CD4-positive, alpha-beta T cell treated with Interleukin-15 for 4 hours (primary cell): Measurements from ENCODE around the gene ATP7B.
"Not testable (repeated sequence)": the region's sequence is repeated elsewhere in the genome, so short reads cannot be mapped to it uniquely, and the experiment has no call there.

Experiments
- DNase-seq: peaks from one replicate; pipeline ENCODE4 v3.0.0-alpha.2; 2020; ENCODE audit warnings: low spot score

The ATP7B gene

DNA sequence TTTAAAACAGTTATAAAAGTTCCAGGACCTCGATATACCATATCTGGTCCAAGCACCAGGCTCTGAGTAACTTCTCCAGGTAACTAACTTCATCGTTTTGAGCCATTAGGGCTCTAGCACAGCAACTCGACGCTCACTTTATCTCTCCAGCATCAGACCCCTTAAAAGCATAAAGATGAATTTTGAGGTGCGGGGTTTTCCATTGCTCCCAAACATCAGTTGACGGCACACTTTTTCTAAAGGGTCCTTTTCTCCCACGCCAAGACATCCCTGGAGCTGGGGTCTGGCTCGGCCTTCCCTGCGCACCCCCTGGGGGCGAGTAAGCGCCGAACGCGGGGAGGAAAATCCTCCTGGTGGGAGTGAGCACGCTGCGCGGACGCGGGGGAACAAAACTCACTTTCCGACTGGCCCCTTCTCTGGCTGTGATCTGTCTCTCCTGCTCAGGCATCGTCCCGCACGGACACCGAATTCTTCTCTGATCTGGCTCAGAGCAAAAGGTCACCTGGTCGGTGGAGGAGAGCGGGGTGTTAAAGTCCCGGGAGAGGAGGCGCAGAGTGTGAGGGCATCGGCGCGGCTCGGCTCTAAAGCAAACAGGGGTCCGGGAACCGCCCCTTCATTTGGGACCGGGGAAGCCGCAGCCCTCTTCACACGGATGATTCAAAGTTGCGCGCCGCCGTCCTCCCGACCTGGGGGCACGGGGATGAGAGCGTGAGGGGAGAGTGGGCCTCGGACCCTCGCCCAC, at the start of gene ATP7B:
ATP7B (minus strand) TSS at position 561 of the 742 bp plus-strand sequence; CDS start at position 448, 113 bp downstream.
- DNase-seq = no peak

DNA sequence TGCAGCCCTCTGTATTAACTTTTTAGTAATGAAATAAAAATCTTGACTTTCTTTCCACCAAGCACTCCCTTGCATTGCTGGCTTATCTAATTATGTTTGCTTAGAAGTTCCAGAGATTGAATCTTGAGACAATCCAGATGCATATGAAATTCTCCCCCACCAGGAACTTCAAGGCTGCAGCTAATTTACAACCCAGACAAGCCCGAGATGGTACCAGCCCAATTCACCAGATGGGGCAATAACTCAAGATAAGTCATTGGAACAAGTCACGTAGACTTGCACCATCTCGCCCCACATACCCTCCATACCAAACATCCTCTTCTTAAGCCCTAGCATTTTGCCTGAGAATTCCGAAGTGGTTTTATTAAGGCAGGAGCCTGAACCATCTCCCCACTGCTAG, 42.2 kb upstream of the ATP7B start:
- DNase-seq = no peak

DNA sequence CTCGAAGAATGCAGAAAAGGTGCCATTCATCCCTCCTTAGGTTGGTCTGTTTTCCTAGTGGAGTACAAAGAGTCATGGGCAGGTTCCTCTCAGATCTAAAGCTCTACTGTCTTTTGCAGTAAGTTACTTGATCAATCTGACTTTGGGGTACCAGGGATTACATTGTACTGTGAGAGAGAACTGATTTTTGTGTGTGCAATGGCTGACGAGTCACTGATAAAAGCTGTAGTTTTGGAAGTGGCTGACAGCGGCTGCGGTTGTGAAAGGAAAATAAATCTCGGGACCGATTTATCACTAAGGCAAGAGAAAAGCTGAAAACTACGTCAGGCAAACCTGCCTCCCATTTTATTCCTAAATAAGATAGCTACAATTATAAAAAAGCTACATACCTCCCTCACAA, 40.1 kb upstream of the ATP7B start:
- DNase-seq = no peak

DNA sequence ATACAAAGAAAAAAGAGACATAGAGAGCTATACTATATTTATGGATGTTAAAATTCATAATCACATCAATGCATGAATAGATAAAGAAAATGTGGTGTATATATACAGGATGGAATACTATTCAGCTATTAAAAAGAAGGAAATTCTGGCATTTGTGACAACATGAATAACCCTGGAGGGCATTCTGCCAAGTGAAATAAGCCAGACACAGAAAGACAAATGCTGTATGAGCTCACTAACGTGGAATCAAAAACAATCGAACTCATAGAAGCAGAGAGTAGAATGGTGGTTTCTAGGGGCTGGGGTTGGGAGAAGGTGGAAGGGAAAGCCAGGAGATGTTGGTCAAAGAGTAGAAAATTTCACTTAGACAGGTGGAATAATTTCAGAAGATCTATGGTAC, 37.3 kb upstream of the ATP7B start:
- DNase-seq = no peak

DNA sequence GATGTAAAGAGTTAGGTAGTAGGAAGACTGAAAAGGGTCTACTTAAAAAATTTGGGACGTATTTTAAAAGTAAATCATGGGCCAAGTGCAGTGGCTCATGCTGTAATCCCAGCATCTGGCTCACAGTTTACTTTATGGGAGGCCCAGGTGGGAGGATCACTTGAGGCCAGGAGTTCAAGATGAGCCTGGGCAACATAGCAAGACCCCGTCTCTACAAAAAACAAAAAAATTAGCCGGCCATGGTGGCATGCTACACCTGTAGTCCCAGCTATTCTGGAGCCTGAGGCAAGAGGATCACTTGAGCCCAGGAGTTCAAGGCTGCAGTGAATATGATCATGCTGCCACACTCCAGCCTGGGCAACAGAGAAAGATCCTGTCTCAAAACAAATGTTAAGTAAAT, 36.2 kb upstream of the ATP7B start:
- no peak for DNase-seq

- no peak for DNase-seq
Observed at GRCh38 chr13:52043675-52044074, 32.4 kb upstream of the ATP7B start.

DNA sequence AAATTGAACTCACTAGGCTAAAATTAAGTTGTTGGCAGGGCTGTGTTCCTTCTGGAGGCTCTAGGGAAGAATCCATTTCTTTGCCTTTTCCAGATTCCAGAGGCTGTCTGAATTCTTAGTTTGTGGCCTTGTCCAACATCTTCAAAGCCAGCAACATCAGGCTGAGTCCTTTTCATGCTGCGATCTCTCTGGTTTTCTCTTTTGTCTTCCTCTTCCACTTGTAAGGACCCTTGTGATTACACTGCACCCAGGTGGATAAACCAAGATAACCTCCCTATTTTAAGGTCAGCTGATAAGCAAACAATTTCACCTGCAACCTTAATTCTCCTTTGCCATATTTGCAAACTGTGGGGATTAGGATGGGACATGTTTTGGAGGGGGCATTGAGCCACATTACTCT, 24.8 kb upstream of the ATP7B start:
- DNase-seq = no peak

DNA sequence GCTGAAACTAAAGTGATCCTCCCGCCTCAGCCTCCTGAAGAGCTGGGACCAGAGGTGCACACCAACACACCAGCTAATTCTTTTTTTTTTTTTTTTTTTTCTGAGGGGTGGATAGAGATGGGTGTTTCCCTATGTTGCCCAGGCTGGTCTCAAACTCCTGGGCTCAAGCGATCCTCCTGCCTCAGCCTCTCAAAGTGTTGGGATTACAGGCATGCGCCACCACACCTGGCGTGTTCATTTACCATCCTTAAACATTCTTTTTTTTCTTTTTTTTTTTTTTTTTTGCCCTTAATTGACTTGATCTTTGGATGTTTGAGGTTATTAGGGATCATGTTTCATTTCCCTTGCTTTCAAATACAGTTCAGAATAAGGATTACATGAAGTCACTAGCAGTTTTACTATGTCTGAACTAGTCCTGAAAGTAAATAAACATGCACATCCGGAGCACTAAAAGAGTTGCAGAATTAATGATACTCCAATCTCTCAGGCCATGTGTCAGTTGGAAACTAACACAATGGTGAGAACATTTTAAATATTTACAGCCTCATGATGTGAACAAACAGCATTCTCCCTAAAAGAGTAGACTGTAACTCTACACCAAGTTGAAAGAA, 23.5 kb upstream of the ATP7B start:
- no peak for DNase-seq

- no peak for DNase-seq
Observed at GRCh38 chr13:52033039-52033438, 21.8 kb upstream of the ATP7B start.

DNA sequence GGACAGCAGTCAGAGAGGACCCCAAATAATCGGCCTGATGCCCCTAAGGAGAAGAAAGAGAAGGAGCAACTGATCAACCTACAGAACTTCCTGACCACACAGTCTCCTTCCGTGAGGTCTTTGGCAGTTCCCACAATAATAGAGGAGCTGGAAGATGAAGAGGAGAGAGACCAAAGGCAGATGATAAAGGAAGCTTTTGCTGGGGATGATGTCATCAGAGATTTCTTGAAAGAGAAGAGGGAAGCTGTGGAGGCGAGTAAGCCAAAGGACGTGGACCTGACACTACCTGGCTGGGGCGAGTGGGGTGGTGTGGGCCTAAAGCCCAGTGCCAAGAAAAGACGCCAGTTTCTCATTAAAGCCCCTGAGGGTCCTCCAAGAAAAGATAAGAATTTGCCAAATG, 19.2 kb upstream of the ATP7B start:
- not testable (repeated sequence) for DNase-seq

GRCh38 chr13:52029569-52029968, 18.3 kb upstream of the ATP7B start:
- no peak for DNase-seq

DNA sequence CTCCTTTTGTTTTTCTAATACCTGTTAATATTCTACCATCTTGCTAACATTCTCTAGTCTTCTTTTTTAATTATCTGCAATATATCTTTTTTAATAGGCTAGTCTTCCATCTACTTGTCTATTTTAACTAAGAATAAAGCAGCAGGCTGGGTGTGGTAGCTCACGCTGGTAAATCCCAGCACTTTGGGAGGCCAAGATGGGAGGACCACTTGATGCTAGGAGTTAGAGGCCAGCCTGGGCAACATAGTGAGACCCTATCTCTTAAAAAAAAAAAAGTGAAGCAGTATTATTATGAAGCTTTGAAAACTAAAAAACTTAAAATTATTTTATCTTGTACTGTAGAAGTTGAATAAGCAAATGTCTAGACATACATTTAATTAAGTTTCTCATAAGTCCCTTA, 16.6 kb upstream of the ATP7B start:
- DNase-seq = no peak

GRCh38 chr13:52026246-52026626, 15.0 kb upstream of the ATP7B start:
- DNase-seq = no peak

GRCh38 chr13:52025475-52026245, 14.4 kb upstream of the ATP7B start:
- DNase-seq = no peak

- no peak for DNase-seq
Observed at GRCh38 chr13:52024481-52024880, 13.2 kb upstream of the ATP7B start, which contains the start of gene UTP14C. Gene UTP14C, plus strand, starts transcription at chr13:52024691. Its CDS starts 4,114 bp downstream, at chr13:52028805.

GRCh38 chr13:52022356-52022755, 11.1 kb upstream of the ATP7B start:
- DNase-seq = no peak

- no peak for DNase-seq
Observed at GRCh38 chr13:52020191-52020590, 8.9 kb upstream of the ATP7B start.

GRCh38 chr13:52016296-52016695, 5.0 kb upstream of the ATP7B start:
- no peak for DNase-seq

GRCh38 chr13:52012512-52012836, 1.2 kb upstream of the ATP7B start:
- DNase-seq = no peak

DNA sequence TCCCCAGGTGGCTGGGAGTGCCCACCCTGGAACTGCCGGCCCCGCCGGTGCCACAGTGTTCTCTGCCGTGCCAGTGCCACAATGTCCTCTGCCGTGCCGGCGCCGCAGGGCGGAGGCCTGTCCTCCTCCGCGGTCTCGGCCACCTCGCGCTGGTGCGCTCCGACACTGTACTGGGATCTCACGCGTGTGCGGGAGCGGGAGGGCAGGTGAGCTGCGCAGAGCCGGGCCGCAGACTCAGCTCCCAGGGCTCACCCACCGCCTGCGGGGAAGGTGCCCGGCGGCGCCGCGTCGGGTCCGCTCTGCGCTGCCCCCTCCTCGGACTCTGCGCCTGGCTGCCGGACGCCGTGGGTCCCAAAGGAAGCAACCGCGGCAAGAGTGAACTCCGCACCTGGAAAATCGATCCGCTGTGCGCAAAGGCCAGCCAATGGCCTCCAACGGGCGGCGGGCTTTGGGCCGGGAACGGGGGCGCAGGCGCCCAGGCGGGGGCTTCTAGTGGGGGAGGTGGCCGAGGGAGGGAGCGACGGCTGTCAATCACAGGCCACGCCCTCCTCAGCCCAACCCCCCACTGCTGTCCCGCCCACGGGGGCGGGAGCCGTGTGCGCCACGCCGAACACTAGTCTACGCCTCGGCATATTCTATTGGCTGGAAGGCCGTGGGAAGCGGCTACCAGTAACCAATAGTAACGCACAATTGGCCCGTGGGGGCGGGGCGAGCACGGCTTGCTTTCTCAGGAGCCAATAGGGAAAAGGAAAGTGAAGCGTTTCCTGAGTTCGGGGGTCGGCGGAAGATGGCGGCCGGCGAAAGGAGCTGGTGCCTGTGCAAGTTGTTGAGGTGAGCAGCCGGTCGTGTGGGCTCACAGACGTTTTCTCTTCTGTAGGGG, 622 bp upstream of the ATP7B start, which contains the start of gene ALG11:
ALG11 (plus strand) TSS at position 767 of the 880 bp plus-strand sequence; CDS start at position 788, 21 bp downstream.
- peak; percentile 100 for DNase-seq

- DNase-seq = no peak
Observed at GRCh38 chr13:52009946-52010345, 1.3 kb downstream of the ATP7B start.
